ENCODE data around the gene BAK1.
A peak's percentile ranks its signal among the peaks of the same experiment; 100 is the strongest.
"Not testable (repeated sequence)": the region's sequence is repeated elsewhere in the genome, so short reads cannot be mapped to it uniquely, and the experiment has no call there.

BAK1 gene

DNA sequence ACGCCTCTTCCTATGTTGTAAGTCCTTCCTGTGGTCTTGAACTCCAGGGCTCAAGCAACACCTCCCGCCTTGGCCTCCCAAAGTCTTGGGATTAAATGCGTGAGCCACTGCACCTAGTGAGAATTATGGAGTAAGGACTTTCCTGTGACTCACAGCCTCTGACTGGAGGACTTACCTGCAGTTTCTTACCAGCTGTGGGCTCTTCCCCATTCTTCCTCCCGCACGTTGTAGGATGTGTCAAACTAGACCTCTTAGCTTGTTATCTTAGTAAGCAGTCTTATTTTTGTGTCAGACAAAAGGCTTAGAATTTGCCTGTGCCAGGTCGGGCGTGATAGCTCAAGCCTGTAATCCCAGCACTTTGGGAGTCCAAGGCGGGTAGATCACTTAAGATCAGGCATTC lies 30.9 kb downstream of the BAK1 start:
- DNase-seq: no peak

DNA sequence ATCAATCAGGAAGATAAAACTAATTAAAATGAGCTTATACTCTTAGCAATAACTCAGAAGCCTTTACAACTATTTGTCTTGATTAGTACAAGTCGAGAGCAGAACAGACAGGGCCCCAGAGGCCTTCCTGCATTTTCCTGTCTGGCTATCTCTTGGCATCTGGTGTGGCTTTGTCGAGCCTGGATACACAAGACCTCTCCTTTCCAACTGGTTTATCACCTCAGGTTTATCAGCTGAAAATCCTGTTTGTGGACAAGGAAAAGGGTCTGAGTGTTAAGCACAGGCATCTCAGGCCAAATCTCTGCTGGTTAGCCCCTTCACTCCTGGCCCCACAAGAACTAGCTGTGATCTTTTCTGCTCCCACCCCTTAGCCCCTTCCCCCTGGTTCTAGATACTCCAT lies 32.6 kb downstream of the BAK1 start:
- no peak for DNase-seq

DNA sequence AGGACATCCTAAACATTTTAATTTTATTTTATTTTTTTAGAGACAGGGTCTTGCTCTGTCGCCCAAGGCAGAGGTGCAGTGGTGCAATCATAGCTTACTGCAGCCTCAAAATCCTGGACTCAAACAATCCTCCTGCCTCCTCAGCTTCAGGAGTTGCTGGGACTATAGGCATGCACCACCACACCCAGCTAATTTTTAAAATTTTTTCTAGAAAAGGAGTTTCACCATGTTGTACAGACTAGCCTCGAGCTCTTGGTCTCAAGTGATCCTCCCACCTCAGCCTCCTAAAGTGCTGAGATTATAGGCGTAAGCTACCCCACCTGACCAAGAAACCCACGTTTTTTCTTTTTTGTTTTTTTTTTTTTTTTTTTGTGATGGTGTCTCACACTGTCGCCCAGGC lies 33.3 kb downstream of the BAK1 start:
- DNase-seq: no peak

GRCh38 chr6:33545292-33545691 lies 34.8 kb downstream of the BAK1 start:
- not testable (repeated sequence) for DNase-seq

GRCh38 chr6:33543116-33543515 lies 37.0 kb downstream of the BAK1 start:
- DNase-seq: no peak

DNA sequence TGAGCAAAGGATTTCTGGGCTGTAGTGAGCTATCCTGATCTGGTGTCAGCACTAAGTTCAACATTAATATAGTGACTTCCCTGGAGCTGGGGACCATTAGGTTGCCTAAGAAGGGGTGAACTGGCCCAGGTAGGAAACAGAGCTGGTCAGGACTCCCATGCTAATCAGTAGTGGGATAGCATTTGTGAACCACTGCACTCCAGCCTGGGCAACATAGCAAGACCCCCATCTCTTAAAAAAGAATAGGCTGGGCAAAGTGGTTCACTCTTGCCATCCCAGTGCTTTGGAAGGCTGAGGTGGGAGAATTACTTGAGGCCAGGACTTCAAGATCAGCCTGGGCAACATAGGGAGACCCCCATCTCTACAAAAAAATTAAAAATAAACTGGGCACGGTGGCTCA lies 39.3 kb downstream of the BAK1 start:
- DNase-seq: no peak

DNA sequence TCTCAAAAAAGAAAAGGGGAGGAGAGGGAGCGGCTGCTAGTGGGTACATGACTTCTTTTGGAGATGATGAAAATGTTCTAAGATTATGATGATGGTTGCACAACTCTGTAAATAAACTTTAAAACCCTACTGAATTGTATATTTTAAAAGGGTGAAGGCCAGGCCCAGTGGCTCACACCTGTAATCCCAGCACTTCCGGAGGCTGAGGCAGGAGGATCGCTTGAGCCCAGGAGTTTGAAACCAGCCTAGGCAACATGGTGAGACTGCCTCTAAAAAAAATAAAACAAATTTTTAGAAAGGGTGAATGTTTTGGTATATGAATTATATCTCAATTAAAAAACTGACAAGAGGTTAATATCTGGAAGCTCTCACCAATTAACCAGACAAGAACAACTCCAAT lies 45.4 kb downstream of the BAK1 start:
- no peak for DNase-seq

DNA sequence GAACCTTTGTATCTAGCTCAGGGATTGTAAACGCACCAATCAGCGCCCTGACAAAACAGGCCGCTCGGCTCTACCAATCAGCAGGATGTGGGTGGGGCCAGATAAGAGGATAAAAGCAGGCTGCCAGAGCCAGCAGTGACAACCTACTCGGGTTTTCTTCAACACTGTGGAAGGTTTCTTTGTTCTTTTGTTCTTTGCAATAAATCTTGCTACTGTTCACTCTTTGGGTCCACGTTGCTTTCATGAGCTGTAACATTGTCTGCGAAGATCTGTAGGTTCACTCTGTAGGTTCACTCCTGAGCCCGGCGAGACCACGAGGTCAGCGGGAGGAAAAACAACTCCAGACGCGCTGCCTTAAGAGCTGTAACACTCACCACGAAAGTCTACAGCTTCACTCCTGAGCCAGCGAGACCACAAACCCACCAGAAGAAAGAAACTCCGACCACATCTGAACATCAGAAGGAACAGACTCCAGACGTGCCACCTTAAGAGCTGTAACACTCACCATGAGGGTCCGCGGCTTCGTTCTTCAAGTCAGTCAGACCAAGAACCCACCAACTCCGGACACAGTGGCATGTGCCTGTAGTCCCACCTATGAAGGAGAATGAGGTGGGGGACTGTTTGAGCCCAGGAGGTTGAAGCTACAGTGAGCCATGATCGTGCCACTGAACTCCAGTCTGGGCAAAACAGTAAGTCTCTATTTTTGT lies 46.8 kb downstream of the BAK1 start:
- peak; percentile 27 to 35 for DNase-seq

DNA sequence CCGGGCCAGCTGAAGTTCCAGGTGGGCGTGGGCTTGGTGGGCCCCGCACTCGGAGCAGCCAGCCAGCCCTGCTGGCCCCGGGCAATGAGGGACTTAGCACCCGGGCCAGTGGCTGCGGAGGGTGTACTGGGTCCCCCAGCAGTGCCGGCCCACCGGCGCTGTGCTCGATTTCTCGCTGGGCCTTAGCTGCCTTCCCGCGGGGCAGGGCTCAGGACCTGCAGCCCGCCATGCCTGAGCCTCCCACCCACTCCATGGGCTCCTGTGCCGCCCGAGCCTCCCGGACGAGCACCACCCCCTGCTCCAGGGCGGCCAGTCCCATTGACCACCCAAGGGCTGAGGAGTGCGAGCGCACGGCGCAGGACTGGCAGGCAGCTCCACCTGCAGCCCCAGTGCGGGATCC lies 47.6 kb downstream of the BAK1 start:
- not testable (repeated sequence) for DNase-seq

GRCh38 chr6:33530617-33531016 lies 49.5 kb downstream of the BAK1 start:
- DNase-seq: not testable (repeated sequence)
